ACC112 (cell line): Measurements from ENCODE around the gene ST6GAL1.

ENCODE experiments used
- H2AFZ ChIP-seq: fragments of 200-600 bp; sonication (generic); one replicate; pipeline ENCODE4 v1.6.0; 2017; ENCODE audit warnings: antibody characterized with exemption, low read length; ENCODE audit not compliant: unreplicated experiment
- H3K27ac ChIP-seq: fragments of 200-600 bp; sonication (generic); 2 replicates; pipeline ENCODE4 v1.5.1; 2014; ENCODE audit warnings: low read depth, mild to moderate bottlenecking, antibody characterized with exemption, low read length, moderate library complexity
- H3K27me3 ChIP-seq: fragments of 200-600 bp; sonication (generic); 2 replicates; pipeline ENCODE4 v1.6.1; 2014; ENCODE audit warnings: mild to moderate bottlenecking, antibody characterized with exemption, low read length, moderate library complexity, mixed read lengths; ENCODE audit not compliant: insufficient read depth
- H3K36me3 ChIP-seq: fragments of 200-600 bp; sonication (generic); 2 replicates; pipeline ENCODE4 v1.6.1; 2016; ENCODE audit warnings: mild to moderate bottlenecking, antibody characterized with exemption, low read length, moderate library complexity, mixed read lengths; ENCODE audit not compliant: insufficient read depth
- H3K4me1 ChIP-seq: fragments of 200-600 bp; sonication (generic); one replicate; pipeline ENCODE4 v1.6.1; 2016; ENCODE audit warnings: low read length, mixed read lengths; ENCODE audit not compliant: insufficient read depth, unreplicated experiment, control insufficient read depth
- H3K4me3 ChIP-seq: fragments of 200-600 bp; sonication (generic); 2 replicates; pipeline ENCODE4 v1.5.1; 2014; ENCODE audit warnings: mild to moderate bottlenecking, low read depth, low read length
- H3K79me2 ChIP-seq: fragments of 200-600 bp; sonication (generic); one replicate; pipeline ENCODE4 v1.6.0; 2016; ENCODE audit warnings: low read length; ENCODE audit not compliant: control insufficient read depth, unreplicated experiment, insufficient read depth

ST6GAL1 gene

DNA sequence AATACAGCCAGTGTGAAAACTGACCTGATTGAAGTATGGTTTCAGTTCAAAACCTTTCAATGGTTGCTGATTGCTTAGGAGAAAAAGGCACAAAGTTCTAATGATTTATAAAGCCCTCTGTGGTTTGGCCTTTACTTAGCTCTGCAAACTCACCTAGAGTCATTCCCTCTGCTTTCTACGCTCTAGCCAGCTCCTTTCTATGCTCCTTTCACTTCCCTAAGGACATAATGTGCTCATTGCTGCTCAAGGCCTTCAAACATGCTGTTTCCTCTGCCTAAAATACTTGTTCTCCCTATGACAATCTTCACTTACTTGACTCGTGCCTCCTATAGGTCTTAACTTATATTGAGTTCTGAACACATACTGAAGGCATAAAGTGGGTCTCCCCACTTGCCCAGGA lies 190.0 kb downstream of the ST6GAL1 start:
- no peaks in the 10 kb centered on the region for H3K36me3 ChIP-seq
- no peak overlapping the region for H3K27ac ChIP-seq
- H3K4me1 ChIP-seq = no peaks in the 10 kb centered on the region
- H2AFZ ChIP-seq = no peak overlapping the region
- H3K27me3 ChIP-seq = no peaks in the 10 kb centered on the region
- H3K79me2 ChIP-seq = no peaks in the 10 kb centered on the region
- no peak overlapping the region for H3K4me3 ChIP-seq

DNA sequence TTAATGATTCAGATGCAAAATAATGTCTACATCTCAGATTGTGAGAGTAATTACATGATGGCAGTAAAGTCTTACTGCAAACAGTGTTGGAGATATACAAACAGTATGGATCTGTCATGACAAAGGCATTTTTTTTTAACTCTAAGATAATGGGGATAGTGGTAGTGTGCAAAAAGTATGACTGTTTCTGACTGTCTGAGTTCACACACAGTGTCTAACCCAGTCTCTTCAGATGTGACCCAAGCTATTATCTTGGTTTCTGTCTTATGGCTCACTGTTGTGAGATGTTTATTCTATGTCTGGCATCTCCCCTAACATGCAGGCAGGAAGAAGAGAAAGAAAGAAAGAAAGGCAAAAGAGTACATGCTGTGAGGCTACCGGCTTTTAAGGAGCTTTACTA lies 191.9 kb downstream of the ST6GAL1 start:
- no peak overlapping the region for H2AFZ ChIP-seq
- H3K4me1 ChIP-seq = no peaks in the 10 kb centered on the region
- no peaks in the 10 kb centered on the region for H3K79me2 ChIP-seq
- no peaks in the 10 kb centered on the region for H3K27me3 ChIP-seq
- H3K36me3 ChIP-seq = peaks cover 6% of the 10 kb centered on the region
- no peak overlapping the region for H3K27ac ChIP-seq
- no peak overlapping the region for H3K4me3 ChIP-seq

DNA sequence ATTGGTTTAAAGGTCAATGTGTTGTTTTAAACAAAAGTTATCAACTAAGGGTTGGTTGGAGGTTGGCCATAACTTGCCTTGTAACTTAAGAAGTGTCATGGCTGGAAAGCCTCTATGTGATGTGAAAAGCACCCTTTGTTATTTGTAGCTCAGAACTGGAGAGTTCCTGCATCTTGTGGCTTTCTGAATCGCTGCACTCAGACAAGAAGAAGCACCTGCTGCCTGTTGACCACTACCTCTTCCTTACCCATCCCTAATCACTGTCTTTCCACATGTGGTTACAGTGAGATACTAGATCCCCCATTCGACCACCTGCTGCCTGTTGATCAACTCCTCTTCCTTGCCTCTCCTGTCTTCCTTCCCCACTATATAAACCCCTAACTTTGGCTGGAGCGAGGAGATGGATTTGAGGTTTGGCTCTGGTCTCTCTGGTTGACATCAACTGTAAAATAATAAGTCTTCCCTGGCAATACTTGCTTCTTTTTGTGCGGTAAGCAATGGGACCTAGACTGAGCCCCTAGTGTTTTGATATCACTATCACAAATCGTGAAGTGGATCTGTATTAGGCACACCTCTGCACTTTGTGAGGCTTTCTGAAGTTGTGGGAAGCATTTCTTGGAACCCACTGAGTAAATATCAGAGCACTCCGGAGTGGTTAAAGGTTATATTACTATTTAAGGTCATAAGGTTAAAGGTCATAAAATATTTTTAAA lies 195.1 kb downstream of the ST6GAL1 start:
- Histone ChIP-seq H3K27ac (no peak overlapping the region), H3K27me3 (no peaks in the 10 kb centered on the region), H3K79me2 (peaks cover 23% of the 10 kb centered on the region), H3K4me1 (peaks cover 3% of the 10 kb centered on the region), H2AFZ (no peak overlapping the region), H3K4me3 (no peak overlapping the region), H3K36me3 (peaks cover 15% of the 10 kb centered on the region)
